K562 (cell line): ENCODE results near the gene HSF5. TPM values are rescaled to one million over a fixed set of nuclear protein-coding genes. Genes with fewer than 3 reads are reported as not detected.

ENCODE experiments used
- BRD9 ChIP-seq: fragments of 450-650 bp; IDR thresholded peaks from 2 replicates; pipeline ENCODE4 v1.6.1; 2018; ENCODE audit warnings: low read depth; ENCODE audit not compliant: partially characterized antibody
- CTCFL ChIP-seq: IDR thresholded peaks from 2 replicates; pipeline ENCODE4 v1.6.1; 2011; ENCODE audit warnings: borderline replicate concordance, low read depth, mild to moderate bottlenecking, moderate library complexity, low read length; ENCODE audit not compliant: insufficient read depth, poor library complexity, severe bottlenecking
- CUX1 ChIP-seq: fragments of 200-800 bp; sonication (Bioruptor generic); IDR thresholded peaks from 2 replicates; pipeline ENCODE4 v1.6.1; 2016; ENCODE audit warnings: missing genetic modification characterization, missing compliant biosample characterization
- FOXJ2 ChIP-seq: fragments of 200-800 bp; sonication (Bioruptor generic); IDR thresholded peaks from 2 replicates; pipeline ENCODE4 v1.6.1; 2016; ENCODE audit warnings: missing genetic modification characterization, missing compliant biosample characterization
- HDAC8 ChIP-seq: fragments of 450-650 bp; IDR thresholded peaks from 2 replicates; pipeline ENCODE4 v1.6.1; 2016; ENCODE audit warnings: mild to moderate bottlenecking, missing genetic modification characterization, moderate library complexity, missing compliant biosample characterization
- MAX ChIP-seq: sonication (generic); formaldehyde crosslinking; IDR thresholded peaks from 2 replicates; pipeline ENCODE4 v1.9.0; 2022; ENCODE audit warnings: mild to moderate bottlenecking, missing genetic modification reagents
- MBD2 ChIP-seq: sonication (generic); IDR thresholded peaks from 2 replicates; pipeline ENCODE4 v1.6.1; 2016; ENCODE audit warnings: low read depth, borderline replicate concordance
- SIN3A ChIP-seq, 2 experiments: fragments of 150-350 bp in 1 of 2; IDR thresholded peaks; 2 replicates each; pipeline ENCODE4 v1.6.1; 2011 to 2016; ENCODE audit warnings: borderline replicate concordance in 2 of 2, low read depth in 2 of 2, low read length in 2 of 2, mild to moderate bottlenecking in 2 of 2, moderate library complexity in 2 of 2; ENCODE audit not compliant: control insufficient read depth in 1 of 2
- SIX5 ChIP-seq, 2 experiments: IDR thresholded peaks; 2 replicates each; pipeline ENCODE4 v1.6.1; 2011; ENCODE audit warnings: low read length in 2 of 2, borderline replicate concordance in 1 of 2, low read depth in 1 of 2, mild to moderate bottlenecking in 1 of 2, moderate library complexity in 1 of 2; ENCODE audit not compliant: insufficient read depth in 1 of 2
- SPI1 ChIP-seq: IDR thresholded peaks from 2 replicates; pipeline ENCODE4 v1.6.1; 2011; ENCODE audit warnings: low read depth, low read length, control low read depth, borderline replicate concordance
- TEAD4 ChIP-seq, 2 experiments: sonication (generic) in 1 of 2; formaldehyde crosslinking in 1 of 2; IDR thresholded peaks; 2 replicates each; pipeline versions ENCODE4 v1.6.1 to v1.8.0; 2012 to 2022; ENCODE audit warnings: borderline replicate concordance in 1 of 2, inconsistent platforms in 1 of 2, low read length in 1 of 2, mild to moderate bottlenecking in 1 of 2, missing genetic modification reagents in 1 of 2
- ZBTB1 ChIP-seq: sonication (generic); formaldehyde crosslinking; IDR thresholded peaks from 2 replicates; pipeline ENCODE4 v1.8.1; 2023; ENCODE audit warnings: missing genetic modification reagents, low read depth, mild to moderate bottlenecking, borderline replicate concordance
- ZBTB49 ChIP-seq: sonication (generic); formaldehyde crosslinking; IDR thresholded peaks from 2 replicates; pipeline ENCODE4 v1.8.0; 2022; ENCODE audit warnings: missing genetic modification reagents, mild to moderate bottlenecking, borderline replicate concordance
- ZNF263 ChIP-seq: sonication (generic); formaldehyde crosslinking; IDR thresholded peaks from 2 replicates; pipeline ENCODE4 v1.8.0; 2022; ENCODE audit warnings: mild to moderate bottlenecking, missing genetic modification reagents, borderline replicate concordance
- ZNF77 ChIP-seq: fragments of 250-450 bp; sonication (Bioruptor Pico); IDR thresholded peaks from 2 replicates; pipeline ENCODE4 v1.5.0; 2020
- polyA plus RNA-seq, 8 experiments: library from polyadenylated mRNA; depleted of rRNA in 4 of 8; stranded (reverse) in 5 of 8; unstranded in 3 of 8; fragments of >200 nt; fragmentation: Nextera tagmentation in 2 of 8; fragmentation: Illumina TruSeq in 1 of 8; extraction: Ambion mirVana in 2 of 8; extraction: Trizol in 1 of 8; gene quantifications; 2 replicates each; pipeline versions ENCODE4 v1.2.1 to v1.2.3, GENCODE V29; 2011 to 2014; ENCODE audit warnings: inconsistent platforms in 1 of 8, missing spikeins in 1 of 8
- total RNA-seq, 7 experiments: library from RNA; depleted of rRNA in 6 of 7; stranded (reverse); fragments of >200 nt in 6 of 7; fragmentation: Illumina TruSeq in 2 of 7; extraction: Trizol in 2 of 7; gene quantifications; 2 replicates each; pipeline versions ENCODE4 v1.2.1 to v1.2.3, GENCODE V29; 2011 to 2021; ENCODE audit warnings: low replicate concordance in 1 of 7

Gene HSF5
- total and polyA plus RNA-seq, 9 of the 15 experiments (the other 6 are each of a cell fraction or from before 2014, with no cell fraction given), result 0.04 TPM; not detected in 8

- peak; percentile 83; the same call in 1 of the 2 replicates for TF ChIP-seq ZBTB1 (CRISPR knock-in tag)
- TF ChIP-seq CUX1 (CRISPR knock-in tag), result no peak
- TF ChIP-seq SIN3A (IDR thresholded peaks at IDR 0.05; ENCODE audit: borderline replicate concordance in 2 of 2, control insufficient read depth in 1 of 2, low read depth in 2 of 2, low read length in 2 of 2), result peak; percentile 61 to 88; a peak in 2 of 4 replicates
- TF ChIP-seq ZNF263 (CRISPR knock-in tag), result 0 out of 2 replicates have a peak, but pooled peaks have one; percentile 24
- TF ChIP-seq MBD2, result no peak
- no peak for TF ChIP-seq FOXJ2
- TF ChIP-seq ZNF77 (CRISPR knock-in tag), result no peak
- no peak for TF ChIP-seq HDAC8 (tag)
- TF ChIP-seq ZBTB49, result no peak
- TF ChIP-seq MAX (CRISPR knock-in tag), result peak; percentile 62; the same call in 1 of the 2 replicates
- TF ChIP-seq SPI1, result peak; percentile 29; the same call in 1 of the 2 replicates
- no peak for TF ChIP-seq BRD9
- no peak for TF ChIP-seq TEAD4 (IDR thresholded peaks at IDR 0.05; ENCODE audit: low read length)
- no peak for TF ChIP-seq TEAD4 (CRISPR knock-in tag; IDR thresholded peaks at IDR 0.05; ENCODE audit: borderline replicate concordance)
- no peak for TF ChIP-seq CTCFL
- no peak for TF ChIP-seq SIX5 (IDR thresholded peaks at IDR 0.05; ENCODE audit: borderline replicate concordance in 1 of 2, insufficient read depth in 1 of 2, low read depth in 1 of 2, low read length in 2 of 2)
Measured at GRCh38 chr17:58517378-58517927, 29.2 kb upstream of the HSF5 start (continued).
